GOT3 (cell line): ENCODE results near the gene WNT6.
A peak's percentile ranks its signal among the peaks of the same experiment; 100 is the strongest.

Source experiments
- DNase-seq: peaks from one replicate; lab custom pipeline; 2025; ENCODE audit warnings: mixed read lengths; lab: John Stamatoyannopoulos, UW

WNT6 gene

DNA sequence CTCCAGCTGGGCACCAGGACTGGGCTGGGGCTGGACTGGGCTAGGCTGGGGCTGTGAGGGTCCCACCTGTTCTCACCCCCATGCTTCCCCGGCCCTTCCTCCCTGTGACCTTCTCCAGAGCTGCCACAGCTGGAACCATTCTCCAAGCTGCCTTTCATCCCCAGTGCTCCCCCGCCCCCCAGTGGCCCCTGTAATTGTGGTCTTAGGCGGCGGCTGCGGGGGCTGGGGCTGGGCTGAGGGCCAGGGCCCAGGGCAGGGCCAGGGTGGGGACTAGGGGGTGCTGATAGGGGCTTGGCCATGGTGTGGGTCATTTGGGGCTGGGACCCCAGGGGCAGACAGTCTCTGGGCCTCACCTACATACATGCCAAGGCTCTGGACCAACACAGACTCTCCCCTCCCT, 18.3 kb downstream of the WNT6 start:
- no peak for DNase-seq

DNA sequence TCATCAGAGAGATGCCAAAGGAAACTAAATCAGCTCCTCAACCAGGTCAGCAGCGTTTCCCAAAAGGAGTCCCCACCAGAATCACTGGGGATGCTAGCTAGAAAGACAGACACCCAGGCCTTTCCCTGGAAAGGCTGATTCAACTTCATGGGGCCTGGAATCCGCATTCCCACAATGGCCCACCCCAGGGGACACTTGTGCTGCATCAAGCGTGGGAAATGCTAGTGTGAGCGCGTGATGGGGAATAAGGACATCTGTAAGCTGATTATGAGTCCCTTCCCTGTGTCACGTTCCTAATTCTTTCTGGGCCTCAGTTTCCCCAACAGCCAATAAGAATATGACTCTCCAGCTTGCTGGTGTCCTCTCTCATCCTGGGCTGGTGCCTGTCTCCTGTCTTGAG, 18.9 kb downstream of the WNT6 start:
- DNase-seq = no peak

DNA sequence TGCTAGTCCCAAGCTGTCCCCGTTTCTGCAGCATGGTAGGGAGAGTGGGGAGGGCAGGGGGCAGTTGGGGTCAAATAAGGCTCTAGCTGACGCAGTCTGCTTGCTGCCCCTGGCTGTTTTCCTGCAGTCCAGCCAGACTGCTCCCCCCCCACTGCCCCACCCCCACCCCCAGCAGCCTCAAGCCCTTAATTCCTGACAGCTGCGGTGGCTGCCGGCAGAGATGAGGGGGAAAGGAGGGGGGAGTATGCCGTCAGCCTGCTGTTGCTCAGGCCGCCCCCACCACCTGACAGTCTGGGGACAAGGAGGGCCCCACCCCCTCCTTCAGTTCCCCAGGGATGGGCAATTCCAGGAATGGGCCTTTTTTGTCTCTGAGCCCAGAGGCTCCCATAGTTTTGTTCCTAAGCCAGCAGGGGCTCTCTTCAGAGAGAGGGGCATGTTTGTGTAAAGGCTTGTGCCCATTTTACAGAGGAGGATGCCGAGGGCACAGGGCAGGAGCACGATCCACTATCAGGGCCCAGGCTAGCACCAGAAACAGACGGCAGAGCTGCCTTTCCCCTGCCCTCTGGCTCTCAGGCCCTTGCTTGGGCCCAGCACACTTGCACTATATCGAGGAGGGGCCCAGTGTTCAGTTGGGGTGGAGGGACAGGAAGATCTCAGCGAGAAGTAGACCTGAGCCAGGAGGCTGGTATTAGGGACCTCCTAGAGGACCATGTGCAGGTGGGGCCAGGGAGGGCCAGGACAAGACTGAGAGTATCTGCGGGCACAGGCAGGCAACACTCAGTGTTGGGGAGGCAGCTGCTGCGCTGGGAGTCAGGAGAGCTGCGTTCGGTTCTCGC, 19.5 kb downstream of the WNT6 start:
- no peak for DNase-seq

GRCh38 chr2:218879776-218880101, 20.1 kb downstream of the WNT6 start:
- no peak for DNase-seq

DNA sequence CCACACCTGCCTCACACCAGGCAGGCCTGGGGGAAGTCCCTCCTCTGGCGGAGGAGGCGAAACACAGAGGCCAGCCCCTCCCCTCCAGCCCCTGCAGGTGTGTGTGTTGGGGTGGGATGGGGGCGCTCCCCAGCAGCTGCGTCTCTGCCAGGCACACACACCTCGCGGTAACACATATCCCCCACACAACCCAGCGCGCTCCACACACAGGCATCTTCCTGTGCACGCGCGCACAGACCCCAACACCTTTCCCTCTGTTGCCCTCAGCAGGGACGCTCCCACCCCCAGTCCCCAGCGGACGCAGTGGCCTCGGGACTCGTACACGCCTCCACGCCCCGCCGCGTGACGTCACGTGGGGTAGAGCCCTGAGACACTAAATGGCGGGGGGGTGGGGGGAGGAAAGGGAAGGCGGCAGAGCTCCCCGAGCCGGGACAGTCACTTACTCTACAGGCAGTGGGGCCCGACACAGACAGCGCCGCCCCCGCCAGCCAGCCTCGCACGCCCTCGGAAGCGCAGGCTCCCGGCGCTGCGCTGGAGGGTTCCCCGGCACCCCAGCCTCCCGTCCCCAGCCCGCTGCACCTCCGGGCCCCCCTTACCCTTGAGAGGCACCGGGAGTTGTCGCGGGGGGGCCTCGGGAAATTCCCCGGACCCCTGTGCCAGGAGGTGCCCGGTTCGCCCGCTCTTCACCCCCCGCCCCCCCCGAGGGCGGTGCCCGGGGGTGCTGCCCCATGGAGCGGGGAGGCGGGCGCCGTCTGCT, 20.7 kb downstream of the WNT6 start, which contains the start of gene WNT10A:
Gene WNT10A, plus strand, starts transcription at position 751 of the 757 bp plus-strand sequence. CDS start 144 bp downstream, outside the sequence.
- DNase-seq = no peak

DNA sequence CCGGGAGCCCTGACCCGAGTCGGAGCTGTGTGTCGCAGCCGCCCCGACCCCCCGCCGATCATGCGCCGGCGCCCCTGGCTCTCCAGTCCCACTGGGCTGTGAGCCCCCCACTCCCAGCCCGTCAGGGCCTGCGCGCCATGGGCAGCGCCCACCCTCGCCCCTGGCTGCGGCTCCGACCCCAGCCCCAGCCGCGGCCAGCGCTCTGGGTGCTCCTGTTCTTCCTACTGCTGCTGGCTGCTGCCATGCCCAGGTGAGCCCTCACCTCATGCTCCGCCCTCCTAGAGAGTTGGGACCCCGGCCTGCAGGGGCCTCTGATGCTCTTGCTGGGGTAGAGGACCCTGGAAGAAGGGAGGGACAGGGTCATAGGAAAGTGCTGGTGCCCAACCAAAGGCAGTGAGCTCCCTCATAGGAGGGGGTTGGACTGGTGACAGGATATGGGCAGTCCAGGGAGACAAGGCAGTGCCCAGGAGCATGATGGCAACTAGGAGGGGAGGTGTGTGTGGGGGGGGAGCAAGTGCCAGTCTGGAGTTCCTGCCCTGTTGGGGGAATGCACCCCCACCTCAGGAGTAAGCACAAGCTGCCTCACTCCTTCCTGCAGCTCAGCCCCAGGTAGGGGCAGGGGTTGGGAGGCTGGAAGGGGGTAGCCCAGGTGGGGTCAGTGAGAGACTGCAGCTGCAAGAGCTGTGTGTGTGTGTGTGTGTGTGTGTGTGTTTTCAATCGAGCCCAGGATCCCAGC, 21.4 kb downstream of the WNT6 start:
- no peak for DNase-seq

GRCh38 chr2:218881744-218882460, 22.3 kb downstream of the WNT6 start:
- no peak for DNase-seq

DNA sequence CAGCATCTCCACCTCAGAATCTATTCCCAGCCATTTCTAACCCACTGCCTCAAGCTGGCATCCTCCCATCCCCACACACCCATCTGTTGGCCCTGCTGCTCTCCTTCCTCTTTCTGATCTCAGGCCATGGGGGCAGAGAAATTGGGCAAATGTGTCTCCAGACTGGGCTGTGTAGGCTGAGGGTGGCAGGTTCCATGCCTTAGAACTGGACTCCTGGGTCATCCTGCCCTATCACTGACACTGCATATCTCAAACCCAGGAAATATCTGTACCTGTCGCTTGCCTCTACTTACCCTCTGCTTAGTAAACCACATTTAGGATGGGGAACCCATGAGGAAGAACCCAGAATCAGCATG, 22.8 kb downstream of the WNT6 start:
- DNase-seq = no peak

- no peak for DNase-seq
These were observed 23.3 kb downstream of the WNT6 start for GRCh38 chr2:218882866-218883366.

DNA sequence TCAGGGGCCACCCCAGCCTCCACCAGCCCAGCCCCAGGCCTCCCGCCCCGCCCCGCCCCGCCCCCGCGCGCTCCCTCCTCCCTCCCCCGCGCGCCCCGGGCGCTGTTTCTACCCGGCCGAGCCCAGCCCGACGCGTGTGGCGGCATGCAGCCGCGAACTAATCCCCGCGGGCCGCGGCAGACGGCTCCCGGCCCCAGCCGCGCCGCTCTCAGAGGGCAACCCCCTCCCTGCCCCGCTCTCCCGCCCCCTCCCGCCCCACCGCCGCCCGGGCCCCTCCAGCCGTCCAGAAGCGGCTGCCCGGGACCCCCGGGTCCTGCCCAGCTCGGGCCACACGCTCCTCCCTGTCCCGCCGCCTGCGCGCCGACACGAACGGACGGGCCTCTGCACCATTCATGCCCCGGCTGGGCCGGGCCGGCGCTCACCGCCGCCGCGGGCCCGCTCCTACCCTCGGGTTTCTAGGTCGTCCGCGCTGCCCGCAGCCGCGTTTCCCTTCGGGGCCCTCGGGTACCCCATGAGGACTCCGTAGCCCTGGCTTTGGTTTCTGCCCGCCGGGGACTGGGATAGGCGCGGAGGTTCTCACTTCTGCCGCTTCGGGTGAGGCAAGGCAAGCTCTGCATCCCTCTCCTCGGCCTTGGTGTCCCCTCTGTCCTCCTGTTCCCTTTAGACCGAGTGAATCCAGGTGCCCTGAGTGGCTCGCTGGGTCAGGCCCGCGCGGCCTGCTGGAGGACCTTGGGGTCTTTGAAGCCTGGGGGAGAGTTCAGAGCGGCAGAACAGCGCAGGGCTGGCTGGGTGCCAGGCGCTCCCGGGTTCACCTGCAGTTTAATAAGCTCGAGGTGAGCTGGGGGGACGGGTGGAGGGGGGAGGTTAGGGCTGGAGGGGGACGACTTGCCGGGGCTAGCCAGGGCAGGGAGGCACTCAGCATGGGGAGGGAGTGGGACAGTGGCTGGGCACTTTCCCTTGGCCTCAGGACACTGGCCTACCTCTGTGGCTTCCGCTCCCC, 24.2 kb downstream of the WNT6 start:
- no peak for DNase-seq

- DNase-seq = no peak
These were observed 24.9 kb downstream of the WNT6 start for GRCh38 chr2:218884519-218884918.

GRCh38 chr2:218885981-218886947, 26.7 kb downstream of the WNT6 start:
- no peak for DNase-seq

- no peak for DNase-seq
These were observed 27.5 kb downstream of the WNT6 start for GRCh38 chr2:218887079-218887478.

DNA sequence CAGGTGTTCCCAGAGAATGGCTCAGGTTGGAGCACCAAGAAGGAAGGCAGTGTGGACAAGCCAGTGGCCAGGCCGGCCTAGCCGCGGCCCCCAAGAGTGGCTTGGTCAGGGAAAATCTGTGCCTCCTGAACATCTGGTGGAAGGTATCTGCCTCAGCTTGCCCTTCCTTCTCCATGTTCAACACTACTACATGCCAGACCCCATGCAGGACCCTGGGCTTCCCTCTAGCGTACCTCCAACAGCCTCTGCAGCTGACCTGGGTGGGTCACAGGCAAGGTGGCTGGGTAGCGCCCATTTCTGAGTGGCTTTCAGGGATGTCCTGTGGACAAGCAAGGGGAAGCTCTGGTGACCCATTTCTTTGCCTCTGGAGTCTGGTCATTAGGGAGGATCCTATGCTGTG, 28.7 kb downstream of the WNT6 start:
- no peak for DNase-seq

DNA sequence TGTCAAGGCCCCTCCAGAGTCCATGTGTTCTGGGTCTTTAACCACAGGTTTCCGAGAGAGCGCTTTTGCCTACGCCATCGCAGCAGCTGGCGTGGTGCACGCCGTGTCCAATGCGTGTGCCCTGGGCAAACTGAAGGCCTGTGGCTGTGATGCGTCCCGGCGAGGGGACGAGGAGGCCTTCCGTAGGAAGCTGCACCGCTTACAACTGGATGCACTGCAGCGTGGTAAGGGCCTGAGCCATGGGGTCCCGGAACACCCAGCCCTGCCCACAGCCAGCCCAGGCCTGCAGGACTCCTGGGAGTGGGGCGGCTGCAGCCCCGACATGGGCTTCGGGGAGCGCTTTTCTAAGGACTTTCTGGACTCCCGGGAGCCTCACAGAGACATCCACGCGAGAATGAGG, 30.3 kb downstream of the WNT6 start:
- DNase-seq = no peak

- no peak for DNase-seq
These were observed 30.8 kb downstream of the WNT6 start for GRCh38 chr2:218890369-218890768.

- DNase-seq = no peak
These were observed 31.9 kb downstream of the WNT6 start for GRCh38 chr2:218891275-218892135.

- DNase-seq = peak; percentile 41
These were observed 33.2 kb downstream of the WNT6 start for GRCh38 chr2:218892693-218893348.
